Measurements from ENCODE around the gene SORBS1. TPM values are rescaled to one million over a fixed set of nuclear protein-coding genes. Genes with fewer than 3 reads are reported as not detected.

SORBS1 gene
- polyA plus RNA-seq, 1 donor from 2014 or later, result 39.5 TPM

DNA sequence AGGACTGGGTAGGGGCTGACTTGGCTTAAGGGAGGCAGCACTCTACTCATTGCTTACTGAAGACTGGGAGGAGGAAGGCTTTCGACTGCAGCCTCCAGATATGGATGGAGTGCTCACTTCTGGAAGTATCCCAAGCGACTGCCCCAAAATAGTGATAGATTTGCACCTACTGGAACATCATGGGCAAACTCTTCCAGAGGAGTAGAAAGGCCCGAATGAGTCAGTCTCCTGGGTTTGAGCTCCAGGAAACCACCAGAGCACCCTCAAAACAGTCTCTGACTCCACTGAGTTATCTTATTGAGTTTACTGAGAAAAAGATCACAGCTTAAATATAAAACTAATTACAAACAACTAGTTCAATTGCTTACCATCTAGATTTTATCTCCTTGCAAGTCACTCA, 233.2 kb downstream of the SORBS1 start:
- H4K20me1 ChIP-seq (ENCODE audit: insufficient read depth), result no peaks in the 10 kb centered on the region
- no peak for TF ChIP-seq POLR2AphosphoS5 (IDR thresholded peaks at IDR 0.05)
- TF ChIP-seq, protein P1, sequence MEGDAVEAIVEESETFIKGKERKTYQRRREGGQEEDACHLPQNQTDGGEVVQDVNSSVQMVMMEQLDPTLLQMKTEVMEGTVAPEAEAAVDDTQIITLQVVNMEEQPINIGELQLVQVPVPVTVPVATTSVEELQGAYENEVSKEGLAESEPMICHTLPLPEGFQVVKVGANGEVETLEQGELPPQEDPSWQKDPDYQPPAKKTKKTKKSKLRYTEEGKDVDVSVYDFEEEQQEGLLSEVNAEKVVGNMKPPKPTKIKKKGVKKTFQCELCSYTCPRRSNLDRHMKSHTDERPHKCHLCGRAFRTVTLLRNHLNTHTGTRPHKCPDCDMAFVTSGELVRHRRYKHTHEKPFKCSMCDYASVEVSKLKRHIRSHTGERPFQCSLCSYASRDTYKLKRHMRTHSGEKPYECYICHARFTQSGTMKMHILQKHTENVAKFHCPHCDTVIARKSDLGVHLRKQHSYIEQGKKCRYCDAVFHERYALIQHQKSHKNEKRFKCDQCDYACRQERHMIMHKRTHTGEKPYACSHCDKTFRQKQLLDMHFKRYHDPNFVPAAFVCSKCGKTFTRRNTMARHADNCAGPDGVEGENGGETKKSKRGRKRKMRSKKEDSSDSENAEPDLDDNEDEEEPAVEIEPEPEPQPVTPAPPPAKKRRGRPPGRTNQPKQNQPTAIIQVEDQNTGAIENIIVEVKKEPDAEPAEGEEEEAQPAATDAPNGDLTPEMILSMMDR (IDR thresholded peaks at IDR 0.05; ENCODE audit: poor library complexity, severe bottlenecking), result no peak
- TF ChIP-seq SMC3 (conservative IDR thresholded peaks at IDR 0.05; ENCODE audit: poor library complexity), result no peak
- no peak for TF ChIP-seq RAD21 (conservative IDR thresholded peaks at IDR 0.05)
- TF ChIP-seq MXI1 (conservative IDR thresholded peaks at IDR 0.05; ENCODE audit: poor library complexity, severe bottlenecking), result no peak
- TF ChIP-seq EZH2 (IDR thresholded peaks at IDR 0.05; ENCODE audit: borderline replicate concordance, insufficient read depth, low read length, poor library complexity, severe bottlenecking), result no peak
- no peak for TF ChIP-seq EP300 (conservative IDR thresholded peaks at IDR 0.05; ENCODE audit: poor library complexity, severe bottlenecking)
- TF ChIP-seq TAF1 (IDR thresholded peaks at IDR 0.05; ENCODE audit: low read depth), result no peak
- TF ChIP-seq, protein P2, sequence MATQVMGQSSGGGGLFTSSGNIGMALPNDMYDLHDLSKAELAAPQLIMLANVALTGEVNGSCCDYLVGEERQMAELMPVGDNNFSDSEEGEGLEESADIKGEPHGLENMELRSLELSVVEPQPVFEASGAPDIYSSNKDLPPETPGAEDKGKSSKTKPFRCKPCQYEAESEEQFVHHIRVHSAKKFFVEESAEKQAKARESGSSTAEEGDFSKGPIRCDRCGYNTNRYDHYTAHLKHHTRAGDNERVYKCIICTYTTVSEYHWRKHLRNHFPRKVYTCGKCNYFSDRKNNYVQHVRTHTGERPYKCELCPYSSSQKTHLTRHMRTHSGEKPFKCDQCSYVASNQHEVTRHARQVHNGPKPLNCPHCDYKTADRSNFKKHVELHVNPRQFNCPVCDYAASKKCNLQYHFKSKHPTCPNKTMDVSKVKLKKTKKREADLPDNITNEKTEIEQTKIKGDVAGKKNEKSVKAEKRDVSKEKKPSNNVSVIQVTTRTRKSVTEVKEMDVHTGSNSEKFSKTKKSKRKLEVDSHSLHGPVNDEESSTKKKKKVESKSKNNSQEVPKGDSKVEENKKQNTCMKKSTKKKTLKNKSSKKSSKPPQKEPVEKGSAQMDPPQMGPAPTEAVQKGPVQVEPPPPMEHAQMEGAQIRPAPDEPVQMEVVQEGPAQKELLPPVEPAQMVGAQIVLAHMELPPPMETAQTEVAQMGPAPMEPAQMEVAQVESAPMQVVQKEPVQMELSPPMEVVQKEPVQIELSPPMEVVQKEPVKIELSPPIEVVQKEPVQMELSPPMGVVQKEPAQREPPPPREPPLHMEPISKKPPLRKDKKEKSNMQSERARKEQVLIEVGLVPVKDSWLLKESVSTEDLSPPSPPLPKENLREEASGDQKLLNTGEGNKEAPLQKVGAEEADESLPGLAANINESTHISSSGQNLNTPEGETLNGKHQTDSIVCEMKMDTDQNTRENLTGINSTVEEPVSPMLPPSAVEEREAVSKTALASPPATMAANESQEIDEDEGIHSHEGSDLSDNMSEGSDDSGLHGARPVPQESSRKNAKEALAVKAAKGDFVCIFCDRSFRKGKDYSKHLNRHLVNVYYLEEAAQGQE (IDR thresholded peaks at IDR 0.05; ENCODE audit: borderline replicate concordance), result no peak
- no peaks in the 10 kb centered on the region for H3K9me3 ChIP-seq (ENCODE audit: low read length)
- H3K4me2 ChIP-seq (ENCODE audit: low read length), result no peak overlapping the region
- H3K4me3 ChIP-seq (ENCODE audit: low read length), result no peak overlapping the region
- H3K36me3 ChIP-seq (ENCODE audit: insufficient read depth, low read length), result no peaks in the 10 kb centered on the region
- no peak overlapping the region for H3K27ac ChIP-seq (ENCODE audit: low read length)
- H3K9ac ChIP-seq (ENCODE audit: low read length), result no peak overlapping the region
- no peak overlapping the region for H2AFZ ChIP-seq (ENCODE audit: low read depth, low read length)
- no peaks in the 10 kb centered on the region for H3K27me3 ChIP-seq (ENCODE audit: insufficient read depth, low read depth, low read length)
- no peaks in the 10 kb centered on the region for H3K79me2 ChIP-seq (replicated peaks; ENCODE audit: insufficient read depth, low read length)
- H3F3A ChIP-seq (ENCODE audit: insufficient read depth, low read length, poor library complexity, severe bottlenecking), result no peaks in the 10 kb centered on the region
- no peaks in the 10 kb centered on the region for H3K9me2 ChIP-seq (ENCODE audit: insufficient read depth, low read length)

DNA sequence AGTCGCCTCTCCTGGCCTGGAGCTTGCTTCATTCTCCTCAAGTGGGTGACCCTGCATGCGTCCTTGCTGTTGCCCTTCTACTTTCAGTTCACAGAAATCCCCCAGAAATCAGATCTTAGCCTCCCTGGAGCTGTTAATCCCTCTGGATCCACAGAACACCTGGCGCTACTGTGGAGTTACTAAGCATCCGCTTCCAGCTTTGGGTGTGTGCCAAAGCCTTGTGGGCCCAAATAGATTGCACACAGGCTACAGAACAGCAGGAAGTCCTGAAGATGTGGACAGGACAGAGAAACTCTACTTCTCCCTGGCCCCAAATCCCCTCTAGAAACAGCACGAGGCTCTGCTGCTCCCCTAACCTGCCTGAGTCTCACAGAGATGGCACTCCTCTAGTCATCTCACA, 233.8 kb downstream of the SORBS1 start:
- H4K20me1 ChIP-seq (ENCODE audit: insufficient read depth), result no peaks in the 10 kb centered on the region
- TF ChIP-seq RAD21 (conservative IDR thresholded peaks at IDR 0.05), result no peak
- no peak for TF ChIP-seq SMC3 (conservative IDR thresholded peaks at IDR 0.05; ENCODE audit: poor library complexity)
- no peak for TF ChIP-seq POLR2AphosphoS5 (IDR thresholded peaks at IDR 0.05)
- TF ChIP-seq EZH2 (IDR thresholded peaks at IDR 0.05; ENCODE audit: borderline replicate concordance, insufficient read depth, low read length, poor library complexity, severe bottlenecking), result no peak
- TF ChIP-seq, protein P2 (IDR thresholded peaks at IDR 0.05; ENCODE audit: borderline replicate concordance), result no peak
- TF ChIP-seq, protein P1 (IDR thresholded peaks at IDR 0.05; ENCODE audit: poor library complexity, severe bottlenecking), result no peak
- no peak for TF ChIP-seq TAF1 (IDR thresholded peaks at IDR 0.05; ENCODE audit: low read depth)
- TF ChIP-seq MXI1 (conservative IDR thresholded peaks at IDR 0.05; ENCODE audit: poor library complexity, severe bottlenecking), result no peak
- no peak for TF ChIP-seq EP300 (conservative IDR thresholded peaks at IDR 0.05; ENCODE audit: poor library complexity, severe bottlenecking)
- no peaks in the 10 kb centered on the region for H3K79me2 ChIP-seq (replicated peaks; ENCODE audit: insufficient read depth, low read length)
- H3K27ac ChIP-seq (ENCODE audit: low read length), result no peak overlapping the region
- H3K27me3 ChIP-seq (ENCODE audit: insufficient read depth, low read depth, low read length), result no peaks in the 10 kb centered on the region
- H3K36me3 ChIP-seq (ENCODE audit: insufficient read depth, low read length), result no peaks in the 10 kb centered on the region
- no peak overlapping the region for H3K4me3 ChIP-seq (ENCODE audit: low read length)
- H3K4me2 ChIP-seq (ENCODE audit: low read length), result no peak overlapping the region
- H3K9me2 ChIP-seq (ENCODE audit: insufficient read depth, low read length), result no peaks in the 10 kb centered on the region
- H3K9me3 ChIP-seq (ENCODE audit: low read length), result no peaks in the 10 kb centered on the region
- H3F3A ChIP-seq (ENCODE audit: insufficient read depth, low read length, poor library complexity, severe bottlenecking), result no peaks in the 10 kb centered on the region
- no peak overlapping the region for H2AFZ ChIP-seq (ENCODE audit: low read depth, low read length)
- no peak overlapping the region for H3K9ac ChIP-seq (ENCODE audit: low read length)

All from neural cell (in vitro differentiated cells).